ENCODE results near the gene GAS7. TPM values are rescaled to one million over a fixed set of nuclear protein-coding genes. Genes with fewer than 3 reads are reported as not detected.

GAS7 gene
- total RNA-seq, 1 experiment from 2014 or later, result 2.5 TPM

DNA sequence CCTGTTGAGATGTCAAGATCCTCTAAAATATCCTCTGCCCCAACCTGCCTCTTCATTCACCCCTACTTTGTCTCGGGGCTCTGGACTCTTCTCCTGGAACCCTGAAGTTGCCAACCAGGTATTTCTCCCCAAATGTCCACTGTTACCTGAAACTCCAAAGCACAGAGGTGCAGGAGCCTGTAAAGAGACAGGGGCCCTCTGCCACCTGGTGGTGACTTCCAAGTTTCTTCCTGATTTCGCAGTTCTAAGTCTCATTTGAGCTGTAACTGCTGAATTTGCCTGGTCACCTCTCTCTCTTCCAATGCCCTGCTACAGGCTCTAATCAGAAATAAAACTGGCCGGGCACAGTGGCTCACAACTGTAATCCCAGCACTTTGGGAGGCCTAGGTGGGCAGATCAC is 216.2 kb downstream of the GAS7 start:
- no peak for DNase-seq (ENCODE audit: low read depth)

DNA sequence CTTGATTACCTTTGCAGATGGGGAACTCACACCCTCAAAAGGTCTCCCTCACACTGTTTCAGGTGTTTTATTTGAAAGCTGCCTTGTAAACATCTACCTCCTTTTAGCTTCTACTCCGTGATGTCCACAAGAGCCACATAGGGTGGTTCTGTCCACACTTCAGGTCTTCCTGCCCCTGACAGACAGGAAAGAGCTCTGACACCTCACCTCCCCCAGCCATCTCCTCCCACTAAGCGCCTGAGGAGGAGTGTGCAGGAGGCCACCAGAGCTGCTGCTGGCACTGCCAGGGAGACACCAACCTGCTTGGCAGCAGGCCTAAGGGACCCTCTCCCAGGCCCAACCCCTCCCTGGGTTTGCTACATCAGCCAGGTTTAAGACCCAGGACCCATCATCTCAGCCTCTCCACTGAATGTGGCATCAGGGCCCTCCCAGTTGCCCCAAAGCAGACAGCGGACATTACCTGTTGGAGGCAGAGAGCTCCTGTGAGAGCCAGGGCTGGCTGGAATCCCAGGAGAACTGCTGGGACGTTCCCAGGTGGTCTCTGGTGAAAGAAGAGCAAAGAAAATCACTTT is 217.0 kb downstream of the GAS7 start:
- DNase-seq (ENCODE audit: low read depth), result no peak

DNA sequence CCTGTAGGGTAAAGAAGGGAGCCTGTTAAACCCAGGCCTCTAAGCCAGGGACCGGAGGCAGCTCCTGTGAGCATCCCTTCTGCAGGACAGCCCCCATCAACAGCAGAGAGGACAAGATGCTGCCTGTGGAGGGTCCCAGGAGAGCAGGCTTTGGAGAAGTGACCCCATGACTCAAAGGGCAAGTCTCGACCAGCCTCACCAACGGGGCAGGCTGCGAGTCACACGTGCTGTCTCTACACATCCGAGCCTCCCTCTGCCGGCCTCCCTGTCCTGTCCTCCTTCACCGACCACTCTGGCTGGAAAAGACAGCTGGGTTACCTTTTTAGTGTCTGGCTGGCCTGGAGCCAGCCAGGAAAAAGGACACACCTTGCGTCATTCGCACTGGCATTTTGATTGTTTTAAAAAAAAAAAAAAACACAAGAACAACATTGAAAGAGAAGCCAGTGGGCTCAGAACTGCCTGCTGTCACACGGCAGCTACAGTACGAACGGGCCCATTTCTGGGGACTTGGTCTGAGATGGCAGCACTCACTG is 218.9 kb downstream of the GAS7 start:
- no peak for DNase-seq (ENCODE audit: low read depth)

DNA sequence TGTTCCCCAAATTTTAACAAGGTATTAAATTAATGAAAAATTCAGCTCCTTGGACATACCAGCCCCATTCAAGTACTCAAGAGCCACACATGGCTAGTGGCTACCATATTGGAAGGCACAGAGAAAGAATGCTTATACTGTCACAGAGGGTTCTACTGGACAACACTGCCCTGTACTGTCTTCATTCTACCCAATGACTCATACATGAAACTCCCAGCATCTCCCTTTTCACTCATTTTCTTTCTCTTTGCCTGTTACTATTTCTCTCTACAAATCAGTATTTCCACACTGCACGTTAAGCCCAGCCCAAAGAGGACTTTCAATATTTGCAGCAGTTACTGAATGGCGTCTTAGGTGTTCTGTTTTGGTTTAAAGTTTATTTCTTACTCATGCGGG is 221.2 kb downstream of the GAS7 start:
- no peak for DNase-seq (ENCODE audit: low read depth)

DNA sequence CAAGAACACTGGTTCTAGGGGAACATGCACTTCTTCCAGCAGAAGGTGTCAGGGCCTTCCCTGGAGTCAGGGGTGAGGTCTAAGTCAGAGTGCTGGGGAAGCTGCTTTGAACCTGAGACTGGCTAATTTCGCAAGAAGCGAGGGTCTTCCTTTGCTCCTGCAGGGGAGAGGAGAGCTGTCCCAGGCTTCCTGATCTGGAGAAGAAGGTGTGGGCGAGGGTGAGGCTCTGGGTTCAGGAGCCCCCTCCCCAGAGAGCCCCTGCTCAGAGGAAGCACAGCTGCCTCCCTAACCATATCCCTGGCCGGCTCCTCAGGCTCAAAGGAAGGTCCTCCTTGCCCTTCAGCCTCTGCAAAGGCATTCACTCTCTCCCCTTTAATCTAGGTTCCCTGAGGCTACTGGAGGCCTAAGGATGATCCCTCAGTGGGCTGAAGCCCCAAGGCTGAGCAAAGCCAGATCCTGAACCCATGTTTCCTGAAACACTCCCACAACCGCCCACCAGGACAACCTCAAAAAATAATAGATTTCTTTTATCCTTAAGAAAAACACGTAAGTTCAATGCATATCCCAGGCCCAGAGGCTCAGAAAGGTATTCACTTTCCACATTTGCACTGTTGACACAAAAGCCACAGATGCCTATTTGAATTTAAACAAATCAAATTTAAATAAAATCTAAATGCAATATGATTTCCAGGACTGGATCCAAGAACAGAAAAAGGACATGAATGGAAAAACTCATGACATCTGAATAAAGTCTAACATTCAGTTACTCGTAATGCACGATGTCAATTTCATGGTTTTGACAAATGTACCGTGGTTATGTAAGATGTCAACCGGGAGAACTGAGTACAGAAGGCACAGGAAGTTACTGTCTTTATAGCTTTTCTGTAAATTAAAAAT is 221.9 kb downstream of the GAS7 start:
- no peak for DNase-seq (ENCODE audit: low read depth)

DNA sequence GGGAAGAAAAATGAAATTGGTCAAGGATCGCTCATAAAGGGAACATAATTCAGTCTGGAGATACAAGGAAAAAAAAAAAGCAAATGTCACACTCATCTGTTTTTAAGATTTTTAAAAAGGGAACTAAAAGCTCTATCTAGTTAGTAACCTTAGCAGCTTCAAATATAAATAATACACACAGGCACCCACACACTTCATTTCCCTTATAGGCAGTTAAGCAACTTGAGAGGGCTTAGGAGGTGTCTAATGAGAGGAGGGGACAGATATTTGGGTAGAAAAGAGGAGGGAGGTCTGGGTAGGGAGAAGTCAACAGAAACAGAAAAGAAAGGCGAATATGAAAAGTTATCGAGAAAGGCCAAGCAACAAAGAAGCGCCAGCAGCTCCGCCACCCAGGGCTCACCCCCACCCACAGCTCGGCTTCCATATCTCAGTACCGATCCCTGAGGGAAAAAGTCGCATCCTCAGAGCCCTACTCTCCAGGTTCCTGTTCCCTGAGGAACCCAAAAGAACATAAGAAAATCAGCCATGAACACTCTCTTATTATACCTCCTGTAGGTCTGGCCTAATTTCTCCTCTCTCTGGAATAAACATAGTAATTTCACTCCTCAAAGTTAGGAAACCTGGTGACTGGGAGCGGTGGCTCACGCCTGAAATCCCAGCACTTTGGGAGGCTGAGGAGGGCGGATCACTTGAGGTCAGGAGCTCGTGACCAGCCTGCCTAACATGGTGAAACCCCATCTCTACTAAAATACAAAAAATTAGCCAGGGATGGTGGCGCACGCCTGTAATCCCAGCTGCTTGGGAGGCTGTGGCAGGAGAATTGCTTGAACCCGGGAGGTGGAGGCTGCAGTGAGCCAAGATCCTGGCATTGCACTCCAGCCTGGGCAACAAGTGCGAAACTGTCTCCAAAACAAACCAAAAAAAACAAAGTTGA is 223.7 kb downstream of the GAS7 start:
- no peak for DNase-seq (ENCODE audit: low read depth)

DNA sequence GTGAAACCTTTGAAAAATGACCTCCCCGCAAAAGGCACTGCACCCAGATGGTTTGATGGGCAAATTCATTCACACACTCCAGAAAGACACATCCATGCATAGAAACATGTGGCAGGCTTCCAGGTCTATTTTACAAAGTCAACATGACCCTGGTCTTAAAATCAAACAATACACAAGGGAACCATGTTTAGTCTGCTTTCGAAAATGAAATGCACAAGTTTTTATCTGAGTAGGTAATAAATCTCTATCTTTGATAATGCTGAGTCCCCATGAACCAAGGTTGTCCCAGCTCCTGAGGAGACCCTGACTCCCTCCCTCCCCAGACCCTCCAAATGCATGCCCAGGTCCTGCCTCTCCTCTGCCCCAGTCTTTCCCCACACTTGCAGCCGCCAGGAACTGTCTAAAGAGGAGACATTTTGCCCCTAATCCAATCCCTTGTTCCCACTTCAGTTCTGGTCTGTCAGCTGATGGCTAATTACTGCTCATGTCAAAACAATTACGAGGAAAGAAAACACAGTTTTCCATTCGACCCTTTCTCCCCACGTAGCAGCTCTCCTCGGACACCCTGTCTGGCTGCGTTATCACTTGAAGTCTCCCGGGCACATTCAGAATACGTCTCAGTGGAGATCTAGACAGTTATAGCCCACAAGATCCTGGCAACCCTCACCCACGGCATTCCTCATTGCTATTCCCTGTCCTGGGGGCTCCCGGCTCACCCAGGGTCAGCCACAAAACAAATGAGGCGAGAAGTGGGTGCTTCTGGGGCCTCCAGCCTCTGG is 224.5 kb downstream of the GAS7 start:
- DNase-seq (ENCODE audit: low read depth), result peak; percentile 36

DNA sequence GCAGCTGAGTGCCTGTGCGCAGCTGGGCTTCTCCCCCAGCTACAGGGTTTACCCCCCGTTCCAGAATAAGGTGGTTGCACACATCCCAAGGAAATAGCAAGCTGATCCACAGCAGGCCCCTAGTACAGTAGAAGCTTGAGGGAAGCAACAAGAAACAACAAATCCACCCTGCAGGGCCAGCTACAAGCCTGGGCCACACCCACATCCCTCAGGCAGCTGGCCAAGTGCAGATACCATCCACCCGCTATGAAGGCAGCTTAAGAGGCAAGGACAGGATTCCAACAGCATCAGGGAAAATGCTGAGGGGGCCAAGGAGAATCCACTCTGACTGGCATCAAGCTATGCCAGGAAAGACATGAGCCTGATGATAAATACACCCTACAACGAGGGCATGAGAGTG is 226.4 kb downstream of the GAS7 start:
- DNase-seq (ENCODE audit: low read depth), result peak; percentile 67

DNA sequence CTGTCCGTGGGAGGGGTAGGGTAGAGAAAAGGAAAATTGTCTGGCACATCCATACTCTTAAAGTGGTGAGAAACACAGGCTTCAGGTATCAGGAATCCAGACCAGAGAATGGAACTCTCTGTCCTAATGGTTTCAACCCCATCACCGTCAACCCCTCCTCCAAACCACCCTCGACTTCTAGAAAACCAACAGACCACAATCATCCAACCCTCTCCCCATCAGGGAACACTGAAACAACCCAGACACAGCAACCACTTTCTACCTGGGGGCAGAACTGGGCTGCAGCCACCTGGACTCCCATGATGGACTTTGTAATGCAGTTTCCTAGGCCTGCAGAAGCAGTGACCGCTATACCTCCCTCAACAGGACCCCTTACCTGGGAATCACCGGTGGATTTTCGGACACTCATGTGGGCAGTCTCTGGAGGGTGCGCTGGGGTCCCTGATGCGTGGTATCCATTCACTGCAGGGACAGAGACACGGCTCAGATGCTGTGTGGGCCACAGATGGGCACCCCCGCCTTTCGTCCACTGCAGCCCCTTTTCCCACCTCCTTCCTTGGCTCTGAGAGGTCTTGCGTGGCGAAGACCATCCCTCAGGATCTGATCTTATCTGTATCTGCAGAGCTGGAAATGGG is 229.0 kb downstream of the GAS7 start:
- no peak for DNase-seq (ENCODE audit: low read depth)

DNA sequence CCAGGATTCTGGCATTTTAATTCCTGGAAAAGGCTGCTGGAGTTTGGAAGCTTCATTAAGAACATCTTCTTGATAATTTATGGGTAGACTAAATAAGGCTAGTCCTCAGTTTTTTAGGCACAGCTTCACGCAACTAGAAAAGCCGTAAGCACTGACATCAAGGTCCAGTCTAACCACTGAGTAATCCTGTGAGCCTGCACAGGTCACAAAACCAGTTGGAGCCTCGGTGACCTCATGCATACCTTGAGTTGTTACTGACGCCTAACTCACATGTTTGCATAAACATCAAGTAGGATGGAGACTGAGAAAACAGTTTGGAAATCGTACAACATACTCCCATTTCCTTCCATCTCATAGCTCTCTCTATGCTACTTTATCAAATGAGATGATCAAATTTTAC is 229.5 kb downstream of the GAS7 start:
- DNase-seq (ENCODE audit: low read depth), result no peak

DNA sequence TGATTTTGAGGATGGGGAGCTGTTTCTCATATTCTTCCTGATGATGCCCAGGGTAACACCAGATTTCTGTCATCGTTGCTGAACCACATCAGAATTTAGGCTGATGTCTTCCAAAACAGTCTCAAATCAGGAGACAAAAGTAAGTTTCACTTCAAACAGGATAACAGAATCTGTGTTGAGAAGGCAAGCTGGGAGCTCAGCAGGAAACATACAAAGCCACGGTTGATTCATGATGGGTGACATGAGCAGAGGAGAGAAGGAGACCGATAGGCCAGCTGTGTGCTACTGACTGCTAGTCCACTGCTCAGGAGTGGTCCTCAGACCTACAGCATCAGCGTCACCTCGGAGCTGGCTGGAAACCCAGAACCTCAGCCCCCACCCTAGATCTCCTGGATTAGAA is 230.4 kb downstream of the GAS7 start:
- DNase-seq (ENCODE audit: low read depth), result no peak

DNA sequence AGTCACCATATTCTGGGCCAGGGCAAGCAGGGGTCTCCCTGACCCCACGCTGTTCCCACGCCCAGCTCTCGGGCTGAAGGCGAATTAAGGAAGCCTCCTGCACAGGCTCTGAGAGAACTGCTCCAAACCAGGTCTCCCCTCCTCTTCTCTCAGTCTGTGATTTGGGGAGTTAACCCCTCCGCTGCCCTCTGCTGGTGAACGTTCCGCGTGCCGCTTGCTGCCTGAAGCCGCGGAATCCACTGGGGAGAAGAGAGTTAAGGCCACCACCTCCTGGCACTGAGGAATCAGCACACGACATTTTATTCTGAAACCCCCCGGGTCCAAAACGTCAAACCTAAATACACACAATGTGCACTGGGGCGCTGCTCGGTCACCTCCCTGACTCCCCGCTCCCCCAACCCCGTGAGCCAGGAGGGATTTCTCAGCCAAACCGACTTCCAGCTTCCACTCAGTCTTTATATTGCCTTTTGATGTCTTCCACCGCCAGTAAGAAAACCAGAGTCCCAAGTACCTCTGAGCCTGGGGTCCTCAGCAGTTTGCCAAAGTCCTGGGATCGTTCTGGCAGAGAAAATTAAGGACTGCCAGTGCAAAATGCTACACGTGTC is 238.9 kb downstream of the GAS7 start:
- peak; percentile 58 for DNase-seq (ENCODE audit: low read depth)

DNA sequence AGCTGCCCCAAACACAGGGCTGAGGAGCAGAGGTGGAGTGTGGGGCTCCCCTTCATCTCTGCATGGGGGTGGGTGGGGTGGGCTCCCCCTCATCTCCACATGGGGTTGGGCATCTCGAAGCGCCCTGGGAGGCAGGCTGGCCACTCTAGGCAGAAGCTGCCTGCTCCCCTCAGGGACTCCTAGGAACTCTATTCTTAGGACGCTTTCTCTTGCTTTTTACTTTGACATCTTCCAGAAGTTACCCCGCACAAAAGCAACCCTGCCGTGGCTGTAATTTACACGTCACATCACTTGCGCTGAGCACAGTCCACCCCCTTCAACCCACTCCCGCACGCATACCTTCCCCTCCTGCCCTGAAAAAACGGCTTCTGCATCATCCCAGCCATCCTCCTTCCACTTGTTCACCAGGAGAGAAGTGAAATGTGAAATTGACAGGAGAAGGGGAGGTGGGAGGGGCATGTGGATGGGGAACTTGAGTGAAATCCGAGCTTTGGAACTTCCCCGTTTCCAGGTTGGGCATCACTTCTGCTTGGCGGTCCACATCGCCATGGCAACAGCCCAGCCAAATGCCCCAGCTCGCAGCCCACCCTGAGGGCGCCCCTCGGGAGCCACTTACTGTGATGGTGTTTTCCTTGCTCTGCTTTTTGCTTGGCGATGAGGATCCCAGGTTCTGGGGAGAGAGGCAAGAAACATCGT is 239.7 kb downstream of the GAS7 start:
- no peak for DNase-seq (ENCODE audit: low read depth)

DNA sequence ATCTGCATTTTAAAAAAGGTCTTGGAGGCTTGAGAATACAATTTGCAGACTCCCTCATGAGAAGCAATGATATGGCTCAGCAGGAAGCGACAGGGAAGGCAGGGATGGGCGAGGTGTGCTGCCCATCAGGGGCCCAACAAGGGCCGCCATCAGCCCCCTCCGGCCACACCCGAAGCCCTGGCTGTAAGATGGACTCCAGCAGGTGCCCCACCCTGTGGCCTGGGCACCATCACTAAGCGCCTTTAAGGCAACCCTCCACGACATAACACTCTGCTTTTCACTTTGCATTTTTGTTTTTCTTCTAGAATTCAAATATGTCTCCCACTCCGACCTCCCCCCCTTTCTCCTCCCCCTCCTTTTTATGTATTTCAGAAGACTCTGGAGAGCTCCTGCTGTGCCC is 241.2 kb downstream of the GAS7 start:
- DNase-seq (ENCODE audit: low read depth), result no peak

DNA sequence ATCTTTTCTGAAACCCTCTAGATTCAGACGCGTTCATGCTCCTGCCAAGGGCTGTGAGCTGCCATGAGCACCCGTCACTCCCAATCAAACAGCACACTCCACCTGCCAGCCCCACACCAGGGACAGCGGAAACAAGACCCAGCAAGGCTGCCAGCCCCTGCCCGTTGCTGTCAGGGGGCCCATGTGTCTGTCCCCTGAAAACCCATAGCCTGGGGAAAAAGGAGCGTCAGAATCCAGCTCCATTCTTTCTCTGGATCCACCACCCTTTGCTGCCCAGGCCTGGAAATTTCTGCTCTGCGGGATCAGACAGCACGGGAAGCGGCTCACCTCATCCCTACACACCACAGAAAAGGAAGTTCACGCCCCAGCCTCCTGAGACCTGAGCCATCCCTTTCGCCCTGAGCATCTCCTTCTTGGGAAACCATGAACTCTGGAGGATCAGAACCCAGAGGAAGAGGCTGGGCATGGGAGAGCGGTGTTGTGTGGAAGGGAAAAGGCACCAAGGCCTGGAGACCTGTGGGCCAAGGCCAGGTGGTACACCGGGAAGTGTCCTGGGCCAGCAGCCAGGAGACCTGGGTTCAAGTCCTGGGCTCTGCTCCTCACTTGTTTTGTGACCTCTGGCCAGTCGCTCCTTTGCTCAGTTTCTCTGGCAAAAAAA is 241.8 kb downstream of the GAS7 start:
- DNase-seq (ENCODE audit: low read depth), result no peak

DNA sequence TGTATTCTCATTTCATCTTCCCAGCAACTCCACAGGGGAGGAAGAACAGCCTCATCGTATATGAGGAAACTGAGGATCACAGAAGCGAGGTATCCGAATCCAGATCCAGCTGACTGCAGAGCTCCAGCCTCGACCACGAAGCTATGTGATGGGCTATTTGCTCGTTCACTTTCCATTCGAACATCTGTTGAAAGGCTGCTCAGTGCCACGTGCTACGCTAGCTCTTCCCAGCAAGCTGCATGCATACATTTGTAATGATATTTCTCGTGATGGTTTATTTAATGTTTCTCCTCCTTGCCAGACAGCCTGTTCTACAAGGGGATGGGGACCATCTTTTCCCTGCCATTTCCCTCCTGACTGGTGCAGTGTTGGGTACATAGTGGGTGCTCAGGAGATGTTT is 244.9 kb downstream of the GAS7 start:
- no peak for DNase-seq (ENCODE audit: low read depth)

DNA sequence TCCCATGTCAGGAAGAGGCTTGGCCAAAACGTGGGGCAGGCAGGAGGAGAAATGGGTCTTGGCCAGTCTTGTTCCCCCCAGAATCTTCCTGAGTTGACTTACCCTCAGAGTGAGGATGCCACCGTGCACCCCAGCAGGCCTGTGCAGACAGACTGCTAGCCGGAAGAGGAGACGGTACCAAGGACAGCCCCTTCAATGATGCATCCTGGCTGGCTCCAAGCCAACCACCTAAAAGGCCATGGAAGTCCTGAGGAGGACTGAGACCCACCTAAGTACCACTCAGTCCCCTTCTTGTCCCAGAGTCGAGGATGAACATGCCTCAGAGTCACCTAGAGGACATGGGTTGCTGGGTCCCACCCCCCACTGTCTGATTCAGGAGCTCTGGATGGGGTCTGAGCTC is 246.6 kb downstream of the GAS7 start:
- DNase-seq (ENCODE audit: low read depth), result no peak

DNA sequence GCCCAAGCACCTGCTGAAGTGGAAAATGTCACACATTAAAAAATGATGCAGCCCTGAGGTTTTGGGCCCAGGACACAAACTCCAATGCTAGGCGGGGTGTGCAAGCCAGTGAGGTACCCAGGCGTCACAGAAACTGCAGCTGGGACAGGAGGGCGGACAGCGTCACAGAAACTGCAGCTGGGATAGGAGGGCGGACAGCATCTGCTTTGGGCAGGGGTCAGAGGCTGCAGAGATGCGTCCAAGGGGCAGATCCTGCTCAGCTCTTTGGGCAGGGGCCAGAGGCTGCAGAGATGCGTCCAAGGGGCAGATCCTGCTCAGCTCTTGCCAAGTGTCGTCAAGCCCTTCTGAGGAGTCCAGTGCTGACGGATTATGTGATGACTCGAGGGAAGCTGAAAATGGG is 249.5 kb downstream of the GAS7 start:
- no peak for DNase-seq (ENCODE audit: low read depth)

DNA sequence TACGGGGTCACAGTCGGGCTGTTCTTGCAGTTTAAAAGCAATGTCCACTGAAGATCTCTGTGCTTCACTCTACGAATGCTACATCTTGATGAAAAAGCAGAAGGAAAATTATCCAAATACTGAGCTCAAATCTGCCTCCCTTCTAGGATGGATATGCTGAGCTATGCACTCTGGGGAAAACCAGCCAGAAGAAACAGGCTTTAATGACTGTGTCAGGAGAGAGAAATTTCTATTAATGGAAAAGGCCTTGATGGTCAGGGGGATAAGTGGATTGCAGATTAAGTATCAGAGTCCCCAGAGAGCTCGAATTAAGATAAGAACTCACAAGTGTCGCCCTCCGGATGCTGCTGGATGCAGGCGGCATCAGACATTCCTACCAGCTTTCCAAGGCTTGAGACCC is 253.7 kb downstream of the GAS7 start:
- no peak for DNase-seq (ENCODE audit: low read depth)
